Stimulated activated memory B cell treated with anti-CD40 and anti-IgM and Interleukin-4, amounts not matched to agents 10 μg/mL and 1 μg/mL and 100 μg/mL, for 72 hours (primary cell): ENCODE measurements around the gene ZDHHC18.

ENCODE experiments used
- ATAC-seq: fragments of 150-1000 bp; cut with Tn5 transposase; 2 replicates; pipeline ENCODE4 v1.10.0; 2021
- H3K27ac Mint-ChIP-seq: one replicate; pipeline ENCODE4 v1.8.0; 2022; ENCODE audit warnings: mild to moderate bottlenecking, mixed read lengths
- H3K27me3 Mint-ChIP-seq: one replicate; pipeline ENCODE4 v1.8.0; 2022; ENCODE audit warnings: mixed read lengths
- H3K36me3 Mint-ChIP-seq: one replicate; pipeline ENCODE4 v1.8.0; 2022; ENCODE audit warnings: mixed read lengths
- H3K4me1 Mint-ChIP-seq: one replicate; pipeline ENCODE4 v1.8.0; 2022; ENCODE audit warnings: mixed read lengths
- H3K4me3 Mint-ChIP-seq: one replicate; pipeline ENCODE4 v1.8.0; 2022; ENCODE audit warnings: mild to moderate bottlenecking, moderate library complexity, mixed read lengths
- H3K9me3 Mint-ChIP-seq: one replicate; pipeline ENCODE4 v1.8.0; 2022; ENCODE audit warnings: mixed read lengths

The ZDHHC18 gene

DNA sequence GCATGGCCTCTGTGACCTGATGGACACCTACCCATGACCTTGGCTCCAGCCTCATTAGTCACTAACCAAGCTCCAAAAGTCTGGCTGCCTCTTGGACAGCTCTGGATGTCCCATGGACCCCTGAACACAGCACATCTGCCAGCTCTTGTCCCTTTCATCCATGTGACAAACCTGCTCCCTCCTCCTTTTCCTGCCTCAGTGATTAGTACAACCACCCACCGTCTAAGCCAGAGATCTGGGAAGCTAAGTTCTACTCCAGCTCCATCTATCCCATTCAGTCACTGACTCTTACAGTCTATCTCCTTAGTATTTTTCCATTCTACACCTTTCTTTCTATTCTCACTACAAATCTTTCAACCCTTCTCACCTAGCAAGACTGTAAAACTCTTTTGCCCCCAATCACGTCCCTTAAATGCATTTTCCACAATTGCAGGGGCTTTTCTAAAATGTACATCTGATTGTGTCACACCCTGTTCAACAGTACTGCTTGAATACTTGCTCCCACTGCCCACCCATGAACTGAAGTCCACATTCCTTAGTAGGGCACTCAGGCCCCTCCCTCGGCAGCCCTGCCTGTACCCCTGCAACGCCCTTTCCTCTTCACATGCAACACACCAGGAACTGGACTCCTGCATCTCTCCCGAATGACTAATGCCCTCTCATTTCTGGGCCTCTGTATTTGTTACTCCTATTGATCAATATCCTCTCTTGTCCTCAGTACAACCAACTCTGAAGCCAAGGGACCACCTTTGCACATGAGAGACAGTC, 56.4 kb downstream of the ZDHHC18 start:
- peaks cover 11% of the 10 kb centered on the region for H3K4me1 Mint-ChIP-seq
- no peak for ATAC-seq
- H3K36me3 Mint-ChIP-seq, result peaks cover 49% of the 10 kb centered on the region
- H3K27ac Mint-ChIP-seq, result peak overlapping the region; percentile 29
- no peak overlapping the region for H3K4me3 Mint-ChIP-seq
- no peaks in the 10 kb centered on the region for H3K27me3 Mint-ChIP-seq
- H3K9me3 Mint-ChIP-seq, result no peaks in the 10 kb centered on the region

DNA sequence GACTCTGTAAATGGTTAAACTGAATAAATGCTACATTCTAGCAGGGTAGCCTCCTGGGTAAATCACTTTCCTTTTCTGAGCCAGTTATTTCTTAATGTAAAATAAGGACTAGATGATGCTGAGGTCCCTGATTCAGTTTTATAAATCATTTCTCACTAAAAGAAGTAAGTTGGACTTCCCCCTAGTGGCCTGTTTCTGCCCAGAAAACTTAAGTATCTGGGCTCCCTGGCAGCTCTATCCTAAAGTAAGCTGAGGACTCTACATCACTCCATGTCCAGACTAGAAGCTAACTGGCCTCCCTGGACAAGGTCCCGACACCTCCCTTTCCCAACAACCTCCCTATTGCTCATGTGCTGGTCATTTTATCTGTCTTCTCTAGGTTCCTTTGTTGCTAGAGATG, 60.6 kb downstream of the ZDHHC18 start:
- Mint-ChIP-seq H3K27me3 (no peaks in the 10 kb centered on the region), H3K9me3 (no peaks in the 10 kb centered on the region), H3K4me3 (no peak overlapping the region), H3K27ac (no peak overlapping the region), H3K4me1 (peaks cover 41% of the 10 kb centered on the region), H3K36me3 (peaks cover 48% of the 10 kb centered on the region)
- no peak for ATAC-seq

DNA sequence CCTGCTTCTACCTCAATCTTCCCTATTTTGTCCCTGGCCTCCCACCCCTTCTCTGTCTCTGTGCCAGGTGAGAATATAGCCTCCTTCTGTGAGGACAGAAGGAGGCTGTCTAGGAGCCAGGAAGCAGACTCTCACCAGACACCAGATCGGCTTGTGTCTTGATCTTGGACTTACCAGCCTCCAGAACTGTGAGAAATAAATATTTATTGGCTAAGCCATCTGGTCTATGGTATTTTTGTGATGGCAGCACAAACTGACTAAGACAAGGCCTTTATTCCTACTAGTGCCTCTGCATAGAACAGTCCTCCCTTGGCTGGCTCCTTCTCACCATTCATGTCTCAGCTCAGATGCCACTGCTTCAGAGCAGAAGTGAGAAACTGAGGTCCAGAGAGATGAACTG, 61.7 kb downstream of the ZDHHC18 start:
- no peak for ATAC-seq
- peaks cover 41% of the 10 kb centered on the region for H3K4me1 Mint-ChIP-seq
- H3K27me3 Mint-ChIP-seq, result no peaks in the 10 kb centered on the region
- no peak overlapping the region for H3K4me3 Mint-ChIP-seq
- peaks cover 51% of the 10 kb centered on the region for H3K36me3 Mint-ChIP-seq
- H3K9me3 Mint-ChIP-seq, result no peaks in the 10 kb centered on the region
- H3K27ac Mint-ChIP-seq, result no peak overlapping the region

DNA sequence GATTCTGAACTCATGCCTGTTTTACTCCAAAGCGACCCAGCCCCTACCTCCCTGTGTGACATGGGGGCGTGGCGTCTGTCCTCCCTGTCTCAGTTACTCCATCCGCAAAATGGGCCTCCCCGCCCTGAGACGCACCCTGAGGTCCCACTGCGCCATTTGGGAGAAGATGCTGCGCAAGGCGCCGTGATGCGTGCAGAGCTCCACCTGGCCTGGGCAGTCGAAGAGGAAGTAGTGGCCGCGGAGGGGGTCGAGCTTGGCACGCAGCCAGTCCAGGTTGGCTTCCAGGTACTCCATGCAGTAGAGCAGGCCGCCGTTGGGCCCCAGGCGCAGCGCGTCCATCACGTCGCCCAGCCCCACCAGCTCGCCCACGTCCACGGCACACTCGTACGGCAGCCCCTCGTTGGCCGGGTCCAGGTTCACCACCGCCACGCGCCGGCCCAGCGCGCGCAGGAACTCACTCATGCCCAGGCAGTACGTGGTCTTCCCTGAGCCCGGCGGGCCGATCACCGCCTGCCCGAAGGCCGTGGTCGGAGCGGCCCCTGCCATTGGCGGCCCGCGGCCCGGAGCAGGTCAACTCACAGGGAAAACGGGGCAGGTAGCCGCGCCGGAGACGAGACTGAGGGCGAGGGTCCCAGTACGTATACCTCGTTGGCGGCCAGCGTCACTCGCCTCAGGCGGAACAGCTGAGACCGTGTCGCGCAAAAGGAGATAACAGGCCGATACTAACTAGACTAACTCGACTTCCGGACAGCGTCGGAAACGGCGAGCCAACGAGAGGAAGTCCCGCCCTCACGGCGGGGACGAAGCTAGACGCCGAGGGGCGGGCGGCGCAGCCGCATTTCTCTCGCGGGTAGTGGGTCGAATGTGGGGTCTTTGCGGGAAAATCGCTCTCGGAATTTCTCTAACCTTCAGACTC, 63.3 kb downstream of the ZDHHC18 start, which contains the start of gene GPN2:
GPN2 (minus strand) TSS at position 733 of the 916 bp plus-strand sequence; CDS start at position 546, 187 bp downstream.
- Mint-ChIP-seq H3K27me3 (no peaks in the 10 kb centered on the region), H3K27ac (peak within 1 kb of the TSS; percentile 96), H3K4me1 (peaks cover 41% of the 10 kb centered on the region), H3K9me3 (no peaks in the 10 kb centered on the region), H3K4me3 (peak within 1 kb of the TSS; percentile 95), H3K36me3 (peaks cover 46% of the 10 kb centered on the region)
- peak; percentile 98 for ATAC-seq

DNA sequence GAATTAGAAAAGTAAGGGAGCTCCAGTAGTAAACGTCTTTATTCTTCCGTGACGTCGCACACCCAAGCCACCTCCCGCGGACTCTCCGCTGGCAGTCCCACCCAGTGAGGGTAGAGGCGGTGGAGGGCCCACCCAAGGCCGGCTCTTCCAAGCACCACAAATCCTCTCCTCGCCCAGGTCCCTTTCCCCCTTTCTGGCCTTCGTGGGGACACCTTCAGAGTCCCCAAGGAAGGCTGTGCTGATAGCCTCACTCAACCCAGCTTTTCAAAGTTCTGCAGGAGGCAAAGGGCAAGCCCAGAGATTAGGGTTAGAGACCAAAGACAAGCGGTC, 63.9 kb downstream of the ZDHHC18 start:
- Mint-ChIP-seq H3K27me3 (no peaks in the 10 kb centered on the region), H3K4me3 (peak overlapping the region; percentile 95), H3K27ac (peak overlapping the region; percentile 96), H3K36me3 (peaks cover 45% of the 10 kb centered on the region), H3K9me3 (no peaks in the 10 kb centered on the region), H3K4me1 (peaks cover 36% of the 10 kb centered on the region)
- peak; percentile 64 for ATAC-seq

- H3K9me3 Mint-ChIP-seq, result no peaks in the 10 kb centered on the region
- no peak overlapping the region for H3K4me3 Mint-ChIP-seq
- peaks cover 51% of the 10 kb centered on the region for H3K36me3 Mint-ChIP-seq
- no peak overlapping the region for H3K27ac Mint-ChIP-seq
- H3K27me3 Mint-ChIP-seq, result no peaks in the 10 kb centered on the region
- no peak for ATAC-seq
- peaks cover 35% of the 10 kb centered on the region for H3K4me1 Mint-ChIP-seq
These were observed 67.8 kb downstream of the ZDHHC18 start for GRCh38 chr1:26894263-26894662.

- Mint-ChIP-seq H3K27me3 (no peaks in the 10 kb centered on the region), H3K4me3 (no peak overlapping the region), H3K36me3 (peaks cover 40% of the 10 kb centered on the region), H3K27ac (no peak overlapping the region), H3K9me3 (no peaks in the 10 kb centered on the region), H3K4me1 (peaks cover 26% of the 10 kb centered on the region)
- no peak for ATAC-seq
These were observed 70.9 kb downstream of the ZDHHC18 start for GRCh38 chr1:26897351-26897750.

- Mint-ChIP-seq H3K4me1 (peaks cover 26% of the 10 kb centered on the region), H3K4me3 (peak within 1 kb of the TSS; percentile 94), H3K27me3 (no peaks in the 10 kb centered on the region), H3K36me3 (peaks cover 16% of the 10 kb centered on the region), H3K9me3 (no peaks in the 10 kb centered on the region), H3K27ac (peak within 1 kb of the TSS; percentile 99)
- ATAC-seq, result peak; percentile 95
These were observed 73.7 kb downstream of the ZDHHC18 start, which contains the start of gene GPATCH3 for GRCh38 chr1:26900001-26900814. Gene GPATCH3, minus strand, starts transcription at chr1:26900467. Its CDS starts 25 bp downstream, at chr1:26900442.

DNA sequence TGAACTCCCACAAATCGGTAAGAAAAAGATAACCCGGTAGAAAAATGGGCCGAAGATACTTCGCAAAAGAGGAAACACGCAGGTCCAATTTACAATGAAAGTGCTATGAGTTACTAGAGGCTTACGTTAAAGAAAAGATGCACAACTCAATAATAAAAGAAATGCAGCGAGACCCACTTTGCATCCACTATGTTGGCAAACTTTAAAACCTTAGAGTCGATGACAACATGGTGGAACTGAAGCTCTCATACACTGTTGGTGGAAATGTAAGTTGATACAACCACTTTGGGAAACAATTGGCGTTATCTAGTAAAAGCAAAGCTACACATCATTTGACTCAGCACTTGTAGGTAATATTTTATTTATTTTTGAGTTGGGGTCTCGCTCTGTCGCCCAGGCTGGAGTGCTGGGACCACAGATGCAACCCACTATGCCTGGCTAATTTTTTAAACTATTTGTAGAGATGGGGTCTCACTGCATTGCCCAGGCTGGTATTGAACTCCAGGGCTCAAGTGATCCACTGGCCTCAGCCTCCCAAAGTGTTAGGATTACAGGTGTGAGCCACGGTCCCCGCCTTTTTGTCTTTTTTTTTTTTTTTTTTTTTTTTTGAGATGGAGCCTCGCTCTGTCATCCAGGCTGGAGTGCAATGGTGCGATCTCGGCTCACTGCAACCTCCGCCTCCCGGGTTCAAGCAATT, 74.5 kb downstream of the ZDHHC18 start:
- Mint-ChIP-seq H3K9me3 (no peaks in the 10 kb centered on the region), H3K4me1 (peaks cover 26% of the 10 kb centered on the region), H3K36me3 (peaks cover 15% of the 10 kb centered on the region), H3K27ac (peak overlapping the region; percentile 99), H3K27me3 (no peaks in the 10 kb centered on the region), H3K4me3 (peak overlapping the region; percentile 94)
- ATAC-seq, result no peak
